Ishikawa (cell line): Measurements from ENCODE around the gene ITGA11.

Source experiments
- CEBPB ChIP-seq: IDR thresholded peaks from 2 replicates; pipeline ENCODE4 v1.6.1; 2012
- CREB1 ChIP-seq: IDR thresholded peaks from 2 replicates; pipeline ENCODE4 v1.6.1; 2012; ENCODE audit warnings: low read depth
- EGR1 ChIP-seq: IDR thresholded peaks from 2 replicates; pipeline ENCODE4 v1.6.1; 2012
- EP300 ChIP-seq: IDR thresholded peaks from 2 replicates; pipeline ENCODE4 v1.6.1; 2012; ENCODE audit warnings: borderline replicate concordance
- FOXM1 ChIP-seq: IDR thresholded peaks from 2 replicates; pipeline ENCODE4 v1.6.1; 2012; ENCODE audit warnings: low read depth, borderline replicate concordance
- NFIC ChIP-seq: IDR thresholded peaks from 2 replicates; pipeline ENCODE4 v1.6.1; 2012
- RAD21 ChIP-seq: IDR thresholded peaks from 2 replicates; pipeline ENCODE4 v1.6.1; 2012; ENCODE audit warnings: low read depth
- TAF1 ChIP-seq: IDR thresholded peaks from 2 replicates; pipeline ENCODE4 v1.6.1; 2012; ENCODE audit warnings: low read depth, mild to moderate bottlenecking
- TCF12 ChIP-seq: IDR thresholded peaks from 2 replicates; pipeline ENCODE4 v1.6.1; 2012; ENCODE audit warnings: low read depth
- TEAD4 ChIP-seq: IDR thresholded peaks from 2 replicates; pipeline ENCODE4 v1.6.1; 2012
- YY1 ChIP-seq: IDR thresholded peaks from 2 replicates; pipeline ENCODE4 v1.6.1; 2012; ENCODE audit warnings: low read depth
- ZBTB7A ChIP-seq: IDR thresholded peaks from 2 replicates; pipeline ENCODE4 v1.6.1; 2012; ENCODE audit warnings: low read depth
- TF ChIP-seq, protein P1 (sequence below): IDR thresholded peaks from 2 replicates; pipeline ENCODE4 v1.6.1; 2012
- TF ChIP-seq, protein P2 (sequence below): IDR thresholded peaks from 2 replicates; pipeline ENCODE4 v1.6.1; 2012; ENCODE audit warnings: low read depth, mild to moderate bottlenecking
- TF ChIP-seq, protein P3 (sequence below): IDR thresholded peaks from 2 replicates; pipeline ENCODE4 v1.6.1; 2012

ITGA11 gene, protein sequence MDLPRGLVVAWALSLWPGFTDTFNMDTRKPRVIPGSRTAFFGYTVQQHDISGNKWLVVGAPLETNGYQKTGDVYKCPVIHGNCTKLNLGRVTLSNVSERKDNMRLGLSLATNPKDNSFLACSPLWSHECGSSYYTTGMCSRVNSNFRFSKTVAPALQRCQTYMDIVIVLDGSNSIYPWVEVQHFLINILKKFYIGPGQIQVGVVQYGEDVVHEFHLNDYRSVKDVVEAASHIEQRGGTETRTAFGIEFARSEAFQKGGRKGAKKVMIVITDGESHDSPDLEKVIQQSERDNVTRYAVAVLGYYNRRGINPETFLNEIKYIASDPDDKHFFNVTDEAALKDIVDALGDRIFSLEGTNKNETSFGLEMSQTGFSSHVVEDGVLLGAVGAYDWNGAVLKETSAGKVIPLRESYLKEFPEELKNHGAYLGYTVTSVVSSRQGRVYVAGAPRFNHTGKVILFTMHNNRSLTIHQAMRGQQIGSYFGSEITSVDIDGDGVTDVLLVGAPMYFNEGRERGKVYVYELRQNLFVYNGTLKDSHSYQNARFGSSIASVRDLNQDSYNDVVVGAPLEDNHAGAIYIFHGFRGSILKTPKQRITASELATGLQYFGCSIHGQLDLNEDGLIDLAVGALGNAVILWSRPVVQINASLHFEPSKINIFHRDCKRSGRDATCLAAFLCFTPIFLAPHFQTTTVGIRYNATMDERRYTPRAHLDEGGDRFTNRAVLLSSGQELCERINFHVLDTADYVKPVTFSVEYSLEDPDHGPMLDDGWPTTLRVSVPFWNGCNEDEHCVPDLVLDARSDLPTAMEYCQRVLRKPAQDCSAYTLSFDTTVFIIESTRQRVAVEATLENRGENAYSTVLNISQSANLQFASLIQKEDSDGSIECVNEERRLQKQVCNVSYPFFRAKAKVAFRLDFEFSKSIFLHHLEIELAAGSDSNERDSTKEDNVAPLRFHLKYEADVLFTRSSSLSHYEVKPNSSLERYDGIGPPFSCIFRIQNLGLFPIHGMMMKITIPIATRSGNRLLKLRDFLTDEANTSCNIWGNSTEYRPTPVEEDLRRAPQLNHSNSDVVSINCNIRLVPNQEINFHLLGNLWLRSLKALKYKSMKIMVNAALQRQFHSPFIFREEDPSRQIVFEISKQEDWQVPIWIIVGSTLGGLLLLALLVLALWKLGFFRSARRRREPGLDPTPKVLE

DNA sequence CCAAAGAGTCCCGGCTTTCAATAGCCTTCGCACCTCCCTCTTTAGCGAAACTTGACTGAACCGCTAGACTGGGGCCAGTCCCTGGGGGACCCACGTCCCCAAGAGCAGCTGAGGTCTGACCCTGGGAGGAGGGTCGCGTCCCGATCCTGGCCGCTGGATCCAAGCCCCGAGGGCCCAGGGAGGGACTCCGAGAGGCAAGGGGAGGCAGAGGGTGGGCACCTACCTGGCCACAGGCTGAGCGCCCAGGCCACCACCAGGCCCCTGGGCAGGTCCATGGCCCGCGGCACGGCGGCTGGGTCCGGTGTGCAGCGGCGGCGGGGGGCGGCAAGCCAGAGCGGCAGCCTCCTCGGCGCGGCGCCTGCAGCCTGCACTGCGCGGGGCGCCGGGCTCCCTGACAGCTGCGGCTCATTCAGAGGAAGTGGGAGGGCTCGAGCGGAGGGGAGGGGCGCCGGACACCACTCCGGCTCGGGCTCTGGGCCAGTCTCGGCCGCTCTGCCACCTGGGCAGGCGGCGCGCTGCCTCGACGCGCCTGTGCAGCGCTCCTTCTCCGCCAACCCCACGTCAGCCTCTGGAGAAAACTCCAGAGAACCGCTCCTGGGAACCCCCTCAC is at the start of gene ITGA11:
TSS of gene ITGA11 (minus strand) at position 372 of the 610 bp plus-strand sequence. CDS start at position 275, 97 bp downstream.
- TF ChIP-seq TEAD4: no peak
- no peak for TF ChIP-seq ZBTB7A
- TF ChIP-seq EP300: no peak
- peak; percentile 21; the same call in 1 of the 2 replicates for TF ChIP-seq NFIC
- TF ChIP-seq, protein P1, sequence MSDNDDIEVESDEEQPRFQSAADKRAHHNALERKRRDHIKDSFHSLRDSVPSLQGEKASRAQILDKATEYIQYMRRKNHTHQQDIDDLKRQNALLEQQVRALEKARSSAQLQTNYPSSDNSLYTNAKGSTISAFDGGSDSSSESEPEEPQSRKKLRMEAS: peak; percentile 96
- no peak for TF ChIP-seq FOXM1
- peak; percentile 36; the same call in 1 of the 2 replicates for TF ChIP-seq TCF12

DNA sequence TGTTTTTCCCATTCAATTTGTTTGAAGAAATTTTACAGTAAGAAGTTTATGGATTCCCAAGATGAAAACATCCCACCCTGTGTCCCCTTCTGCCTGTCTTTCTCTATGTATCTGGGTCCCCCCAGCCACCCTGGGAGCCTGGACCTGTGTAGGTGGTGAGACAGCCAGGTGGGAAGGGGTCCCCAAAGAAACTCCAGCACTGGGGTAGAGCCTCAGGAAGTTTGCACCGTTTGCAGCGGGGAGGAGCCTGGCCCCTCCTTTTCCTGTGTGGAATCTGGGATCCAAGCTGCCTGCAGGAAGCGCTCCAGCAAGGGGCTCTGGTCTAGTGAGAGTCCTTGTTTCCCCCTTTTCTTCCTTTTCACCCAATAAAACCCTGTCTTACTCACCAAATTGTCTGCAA is 49.4 kb upstream of the ITGA11 start:
- TF ChIP-seq RAD21: no peak
- no peak for TF ChIP-seq EGR1
- no peak for TF ChIP-seq TEAD4
- no peak for TF ChIP-seq CEBPB
- no peak for TF ChIP-seq YY1
- no peak for TF ChIP-seq ZBTB7A
- no peak for TF ChIP-seq NFIC
- TF ChIP-seq EP300: no peak
- no peak for TF ChIP-seq CREB1
- TF ChIP-seq FOXM1: no peak
- TF ChIP-seq TAF1: no peak
- TF ChIP-seq TCF12: no peak

DNA sequence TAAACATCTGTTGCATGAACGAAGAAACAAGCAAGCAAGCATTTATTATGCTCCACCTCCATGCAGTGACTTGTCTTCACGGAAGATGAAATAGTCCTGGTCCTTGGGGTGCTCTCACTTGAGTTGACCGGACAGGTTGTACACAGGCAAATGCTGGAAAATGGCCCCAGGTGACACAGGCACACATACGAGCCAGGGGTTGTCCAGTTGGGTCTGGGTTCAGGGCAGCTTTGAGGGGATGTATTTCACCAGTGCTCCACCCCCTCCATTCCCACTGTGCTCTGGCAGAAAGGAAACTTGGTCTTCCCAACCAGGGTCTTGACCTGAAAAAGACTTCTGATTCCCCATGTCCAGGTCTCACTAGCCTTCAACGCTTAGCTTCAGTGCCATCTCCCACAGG is 48.3 kb upstream of the ITGA11 start:
- TF ChIP-seq CEBPB (no peak), TCF12 (no peak)

DNA sequence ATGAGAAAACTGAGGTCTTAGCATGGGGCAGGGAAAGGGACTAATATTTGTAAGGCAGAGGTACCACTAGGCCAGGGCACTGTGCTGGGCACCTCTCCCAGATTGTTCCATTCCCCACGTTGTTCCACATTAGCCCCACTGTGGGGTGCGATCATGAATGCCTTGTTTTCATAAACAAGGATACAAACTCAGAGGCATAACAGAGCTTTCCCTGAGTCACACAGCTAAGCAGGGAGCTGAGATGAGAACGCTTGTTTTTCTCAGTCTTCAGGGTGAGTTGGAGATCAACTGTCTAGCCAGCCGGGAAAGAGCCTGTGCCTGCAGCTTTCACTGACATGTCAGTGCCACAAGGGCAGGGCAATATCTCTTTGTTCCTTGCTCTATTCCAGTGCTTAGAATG is 47.9 kb upstream of the ITGA11 start:
- TF ChIP-seq TCF12: no peak
- TF ChIP-seq, protein P1: no peak
- TF ChIP-seq TAF1: no peak
- TF ChIP-seq CEBPB: no peak
- no peak for TF ChIP-seq CREB1
- TF ChIP-seq NFIC: no peak
- TF ChIP-seq EGR1: no peak
- TF ChIP-seq, protein P2, sequence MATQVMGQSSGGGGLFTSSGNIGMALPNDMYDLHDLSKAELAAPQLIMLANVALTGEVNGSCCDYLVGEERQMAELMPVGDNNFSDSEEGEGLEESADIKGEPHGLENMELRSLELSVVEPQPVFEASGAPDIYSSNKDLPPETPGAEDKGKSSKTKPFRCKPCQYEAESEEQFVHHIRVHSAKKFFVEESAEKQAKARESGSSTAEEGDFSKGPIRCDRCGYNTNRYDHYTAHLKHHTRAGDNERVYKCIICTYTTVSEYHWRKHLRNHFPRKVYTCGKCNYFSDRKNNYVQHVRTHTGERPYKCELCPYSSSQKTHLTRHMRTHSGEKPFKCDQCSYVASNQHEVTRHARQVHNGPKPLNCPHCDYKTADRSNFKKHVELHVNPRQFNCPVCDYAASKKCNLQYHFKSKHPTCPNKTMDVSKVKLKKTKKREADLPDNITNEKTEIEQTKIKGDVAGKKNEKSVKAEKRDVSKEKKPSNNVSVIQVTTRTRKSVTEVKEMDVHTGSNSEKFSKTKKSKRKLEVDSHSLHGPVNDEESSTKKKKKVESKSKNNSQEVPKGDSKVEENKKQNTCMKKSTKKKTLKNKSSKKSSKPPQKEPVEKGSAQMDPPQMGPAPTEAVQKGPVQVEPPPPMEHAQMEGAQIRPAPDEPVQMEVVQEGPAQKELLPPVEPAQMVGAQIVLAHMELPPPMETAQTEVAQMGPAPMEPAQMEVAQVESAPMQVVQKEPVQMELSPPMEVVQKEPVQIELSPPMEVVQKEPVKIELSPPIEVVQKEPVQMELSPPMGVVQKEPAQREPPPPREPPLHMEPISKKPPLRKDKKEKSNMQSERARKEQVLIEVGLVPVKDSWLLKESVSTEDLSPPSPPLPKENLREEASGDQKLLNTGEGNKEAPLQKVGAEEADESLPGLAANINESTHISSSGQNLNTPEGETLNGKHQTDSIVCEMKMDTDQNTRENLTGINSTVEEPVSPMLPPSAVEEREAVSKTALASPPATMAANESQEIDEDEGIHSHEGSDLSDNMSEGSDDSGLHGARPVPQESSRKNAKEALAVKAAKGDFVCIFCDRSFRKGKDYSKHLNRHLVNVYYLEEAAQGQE: no peak

DNA sequence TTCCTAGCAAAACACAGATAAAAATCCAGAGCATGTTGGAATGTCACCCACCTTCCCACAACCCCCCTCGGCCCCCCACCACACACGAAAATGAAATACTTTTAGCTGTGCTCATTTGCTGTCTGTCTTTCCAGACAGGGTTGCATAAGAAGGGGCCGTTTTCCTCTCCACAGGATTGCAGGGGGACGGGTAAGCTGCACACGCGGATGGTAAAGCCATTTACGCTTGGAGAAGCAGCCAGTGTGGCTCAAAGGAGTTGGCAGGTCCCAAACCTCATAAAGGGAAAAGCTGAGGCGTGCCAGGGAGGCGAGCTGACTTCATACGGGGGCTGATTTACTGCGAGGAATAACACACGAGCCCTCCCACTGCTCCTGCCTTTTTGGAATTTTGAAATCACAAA is 47.4 kb upstream of the ITGA11 start:
- no peak for TF ChIP-seq CEBPB
- no peak for TF ChIP-seq TAF1
- TF ChIP-seq FOXM1: no peak
- no peak for TF ChIP-seq EGR1
- no peak for TF ChIP-seq RAD21
- TF ChIP-seq, protein P3, sequence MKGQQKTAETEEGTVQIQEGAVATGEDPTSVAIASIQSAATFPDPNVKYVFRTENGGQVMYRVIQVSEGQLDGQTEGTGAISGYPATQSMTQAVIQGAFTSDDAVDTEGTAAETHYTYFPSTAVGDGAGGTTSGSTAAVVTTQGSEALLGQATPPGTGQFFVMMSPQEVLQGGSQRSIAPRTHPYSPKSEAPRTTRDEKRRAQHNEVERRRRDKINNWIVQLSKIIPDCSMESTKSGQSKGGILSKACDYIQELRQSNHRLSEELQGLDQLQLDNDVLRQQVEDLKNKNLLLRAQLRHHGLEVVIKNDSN: no peak
- no peak for TF ChIP-seq ZBTB7A

DNA sequence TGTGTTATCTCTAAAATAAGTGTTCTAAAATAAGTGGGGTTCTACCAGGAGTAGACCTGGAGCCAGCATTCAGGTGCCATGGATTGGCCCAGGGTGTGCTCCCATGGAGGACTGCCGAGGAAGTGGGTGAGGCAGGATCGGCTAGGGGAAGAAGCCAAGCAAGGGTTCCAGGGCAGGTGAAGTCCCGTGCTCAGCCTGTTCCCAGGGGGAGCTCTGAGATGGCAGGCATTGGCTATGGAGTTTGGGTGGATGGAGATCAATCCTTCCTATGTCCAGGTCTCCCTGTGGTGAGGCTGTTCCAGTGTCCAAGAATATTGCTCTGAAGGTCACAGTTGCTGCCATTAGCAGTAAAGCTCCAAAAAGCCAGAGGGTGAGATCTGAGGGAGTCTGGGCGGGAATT is 46.9 kb upstream of the ITGA11 start:
- no peak for TF ChIP-seq TCF12
- TF ChIP-seq CEBPB: no peak
- no peak for TF ChIP-seq EP300
- no peak for TF ChIP-seq ZBTB7A
- no peak for TF ChIP-seq EGR1
- no peak for TF ChIP-seq YY1
- no peak for TF ChIP-seq CREB1
- TF ChIP-seq TEAD4: no peak
- no peak for TF ChIP-seq RAD21

DNA sequence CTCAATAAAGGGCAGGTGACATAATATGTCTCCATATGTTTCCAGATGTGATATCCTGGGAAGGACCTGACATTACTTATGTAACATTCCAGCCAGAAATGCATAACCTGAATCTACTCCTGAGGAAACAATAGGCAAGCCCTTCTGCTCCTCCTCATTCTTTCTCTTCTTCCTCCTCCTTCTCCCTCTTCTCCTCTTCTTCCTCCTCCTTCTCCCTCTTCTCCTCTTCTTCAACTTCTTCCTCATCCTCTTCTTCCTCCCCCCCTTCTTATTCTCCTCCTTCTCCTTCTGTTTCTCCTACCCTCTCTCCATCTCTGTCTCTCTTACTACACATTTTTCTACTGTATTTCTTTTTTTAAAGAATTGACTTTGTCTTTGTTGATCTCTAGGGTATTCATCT is 43.5 kb upstream of the ITGA11 start:
- TF ChIP-seq TEAD4 (no peak), NFIC (no peak), CEBPB (no peak), TCF12 (no peak), ZBTB7A (no peak), EGR1 (no peak), RAD21 (no peak)
- TF ChIP-seq, protein P2: no peak
- TF ChIP-seq, protein P1: no peak
- TF ChIP-seq, protein P3: no peak
